HEK293 (cell line): Measurements from ENCODE around the gene IL16.

Experiments used
- CTCF ChIA-PET: fragments of 350-600 bp; formaldehyde crosslinking; extraction: SDS; loops from one replicate; lab custom pipeline; 2021; ENCODE audit warnings: antibody characterized with exemption; lab: Yijun Ruan, JAX
- POLR2A ChIA-PET: fragments of 300-600 bp; formaldehyde crosslinking; extraction: SDS; loops from one replicate; lab custom pipeline; 2020; ENCODE audit warnings: antibody characterized with exemption, inconsistent platforms; lab: Yijun Ruan, JAX
- H3K27ac ChIP-seq: fragments of 200-500 bp; sonication (Bioruptor generic); 2 replicates; pipeline ENCODE4 v1.5.1; 2014; ENCODE audit warnings: low read depth, low read length, control low read depth, inconsistent platforms; ENCODE audit errors: extremely low read depth
- H3K36me3 ChIP-seq, 2 experiments: fragments of 200-500 bp in 1 of 2; sonication (Bioruptor generic) in 1 of 2; 1 replicate in 1 of 2; 2 replicates in 1 of 2; pipeline ENCODE4 v1.5.1; 2014 to 2017; ENCODE audit warnings: inconsistent platforms in 2 of 2, low read length in 2 of 2; ENCODE audit not compliant: control insufficient read depth in 2 of 2, insufficient read depth in 1 of 2
- H3K4me1 ChIP-seq: fragments of 200-500 bp; sonication (Bioruptor generic); 2 replicates; pipeline ENCODE4 v1.5.1; 2014; ENCODE audit warnings: mild to moderate bottlenecking, low read length, inconsistent platforms; ENCODE audit not compliant: control insufficient read depth, insufficient read depth
- H3K4me3 ChIP-seq: 2 replicates; pipeline ENCODE4 v1.5.1; 2011; ENCODE audit warnings: low read depth, mild to moderate bottlenecking, control low read depth, low read length, moderate library complexity
- H3K9me3 ChIP-seq: fragments of 200-500 bp; sonication (Bioruptor generic); 2 replicates; pipeline ENCODE4 v1.5.1; 2014; ENCODE audit warnings: low read depth, low read length, inconsistent platforms; ENCODE audit not compliant: control insufficient read depth, insufficient read depth
- BCL11A ChIP-seq: fragments of 450-650 bp; formaldehyde crosslinking; IDR thresholded peaks from 2 replicates; pipeline ENCODE4 v1.5.1; 2016; ENCODE audit warnings: low read depth, missing biosample characterization, missing genetic modification characterization
- HOXA7 ChIP-seq: sonication (generic); formaldehyde crosslinking; IDR thresholded peaks from 2 replicates; pipeline ENCODE4 v1.8.1; 2022; ENCODE audit warnings: missing genetic modification reagents, borderline replicate concordance
- HOXC10 ChIP-seq: sonication (generic); formaldehyde crosslinking; IDR thresholded peaks from 2 replicates; pipeline ENCODE4 v1.8.1; 2023; ENCODE audit warnings: mild to moderate bottlenecking, missing genetic modification reagents
- KLF17 ChIP-seq: fragments of 450-650 bp; formaldehyde crosslinking; IDR thresholded peaks from 2 replicates; pipeline ENCODE4 v1.5.1; 2016; ENCODE audit warnings: missing biosample characterization, missing genetic modification characterization
- PRDM1 ChIP-seq: fragments of 450-650 bp; formaldehyde crosslinking; IDR thresholded peaks from 2 replicates; pipeline ENCODE4; 2016; ENCODE audit warnings: missing biosample characterization, missing genetic modification characterization
- SALL2 ChIP-seq: fragments of 450-650 bp; formaldehyde crosslinking; IDR thresholded peaks from 2 replicates; pipeline ENCODE4 v1.5.0; 2017; ENCODE audit warnings: missing biosample characterization, mild to moderate bottlenecking, missing genetic modification characterization, borderline replicate concordance
- ZFP69B ChIP-seq: fragments of 450-650 bp; formaldehyde crosslinking; IDR thresholded peaks from 2 replicates; pipeline ENCODE4 v1.5.1; 2016; ENCODE audit warnings: missing biosample characterization, missing genetic modification characterization
- ZNF2 ChIP-seq: fragments of 450-650 bp; formaldehyde crosslinking; IDR thresholded peaks from 2 replicates; pipeline ENCODE4 v1.5.1; 2016; ENCODE audit warnings: missing biosample characterization, missing genetic modification characterization
- ZNF214 ChIP-seq: fragments of 450-650 bp; formaldehyde crosslinking; IDR thresholded peaks from 2 replicates; pipeline ENCODE4 v1.5.1; 2017; ENCODE audit warnings: missing biosample characterization, mild to moderate bottlenecking, missing genetic modification characterization, borderline replicate concordance
- ZNF280D ChIP-seq: fragments of 450-650 bp; formaldehyde crosslinking; IDR thresholded peaks from 2 replicates; pipeline ENCODE4 v1.5.1; 2016; ENCODE audit warnings: missing biosample characterization, missing genetic modification characterization
- ZNF311 ChIP-seq: fragments of 450-650 bp; formaldehyde crosslinking; IDR thresholded peaks from 2 replicates; pipeline ENCODE4 v1.5.1; 2017; ENCODE audit warnings: missing biosample characterization, missing genetic modification characterization, borderline replicate concordance
- ZNF433 ChIP-seq: fragments of 450-650 bp; formaldehyde crosslinking; IDR thresholded peaks from 2 replicates; pipeline ENCODE4 v1.5.1; 2016; ENCODE audit warnings: missing biosample characterization, missing genetic modification characterization, low read depth
- ZNF518A ChIP-seq: fragments of 450-650 bp; formaldehyde crosslinking; conservative IDR thresholded peaks from 2 replicates; pipeline ENCODE4 v1.5.1; 2016; ENCODE audit warnings: low read depth, missing biosample characterization, missing genetic modification characterization
- ZNF626 ChIP-seq: fragments of 450-650 bp; sonication (Bioruptor Pico); formaldehyde crosslinking; IDR thresholded peaks from 2 replicates; pipeline ENCODE4 v1.5.1; 2018; ENCODE audit warnings: missing biosample characterization, missing genetic modification characterization, inconsistent platforms
- TF ChIP-seq, protein P1 (sequence below): fragments of 450-650 bp; formaldehyde crosslinking; IDR thresholded peaks from 2 replicates; pipeline ENCODE4 v1.5.1; 2016; ENCODE audit warnings: missing biosample characterization, missing genetic modification characterization
- TF ChIP-seq, protein P2 (sequence below): fragments of 450-650 bp; formaldehyde crosslinking; IDR thresholded peaks from 2 replicates; pipeline ENCODE4 v1.5.1; 2016; ENCODE audit warnings: missing biosample characterization, missing genetic modification characterization
- TF ChIP-seq, protein P3 (sequence below): fragments of 450-650 bp; formaldehyde crosslinking; IDR thresholded peaks from 2 replicates; pipeline ENCODE4 v1.5.1; 2016; ENCODE audit warnings: missing biosample characterization, missing genetic modification characterization, borderline replicate concordance

IL16 gene

DNA sequence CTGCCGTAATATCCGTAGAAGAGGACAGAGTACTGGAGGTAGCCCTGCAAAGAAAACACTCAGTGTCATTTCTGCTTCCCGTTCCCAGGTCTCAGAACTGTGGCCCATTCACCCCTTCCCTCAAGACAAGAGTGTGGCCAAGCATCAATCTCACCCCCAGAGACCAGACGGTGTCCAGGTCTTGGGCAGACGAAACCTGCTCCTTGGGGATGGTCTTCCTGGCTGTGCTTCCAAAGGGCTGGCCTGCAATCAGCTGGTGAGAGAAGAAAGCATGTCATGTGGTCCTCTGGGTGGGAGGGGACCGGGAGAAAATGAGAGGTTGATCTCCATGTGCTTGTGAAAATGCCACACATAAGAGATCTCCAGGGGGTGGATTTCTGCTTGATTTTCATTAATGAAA, 161.6 kb downstream of the IL16 start:
- Histone ChIP-seq H3K9me3 (no peaks in the 10 kb centered on the region), H3K4me1 (0 out of 2 replicates have a peak, but pooled peaks cover 3% of the 10 kb centered on the region), H3K36me3 (no peaks in the 10 kb centered on the region), H3K4me3 (no peak overlapping the region), H3K27ac (no peak overlapping the region)
- TF ChIP-seq HOXA7: no peak
- no peak for TF ChIP-seq ZNF214
- TF ChIP-seq ZNF2 (tag by site-specific recombination): no peak
- TF ChIP-seq ZNF518A (tag by site-specific recombination): no peak
- no peak for TF ChIP-seq SALL2
- no peak for TF ChIP-seq ZNF311
- TF ChIP-seq, protein P1, sequence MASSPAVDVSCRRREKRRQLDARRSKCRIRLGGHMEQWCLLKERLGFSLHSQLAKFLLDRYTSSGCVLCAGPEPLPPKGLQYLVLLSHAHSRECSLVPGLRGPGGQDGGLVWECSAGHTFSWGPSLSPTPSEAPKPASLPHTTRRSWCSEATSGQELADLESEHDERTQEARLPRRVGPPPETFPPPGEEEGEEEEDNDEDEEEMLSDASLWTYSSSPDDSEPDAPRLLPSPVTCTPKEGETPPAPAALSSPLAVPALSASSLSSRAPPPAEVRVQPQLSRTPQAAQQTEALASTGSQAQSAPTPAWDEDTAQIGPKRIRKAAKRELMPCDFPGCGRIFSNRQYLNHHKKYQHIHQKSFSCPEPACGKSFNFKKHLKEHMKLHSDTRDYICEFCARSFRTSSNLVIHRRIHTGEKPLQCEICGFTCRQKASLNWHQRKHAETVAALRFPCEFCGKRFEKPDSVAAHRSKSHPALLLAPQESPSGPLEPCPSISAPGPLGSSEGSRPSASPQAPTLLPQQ (tag by site-specific recombination): no peak
- POLR2A ChIA-PET: no interaction called here
- CTCF ChIA-PET: interaction anchor here (0.6 to 1.9 kb wide), 2 partner anchors 84 to 261 kb away, joined by 3 to 6 read pairs; no protein-coding TSS in a partner anchor

DNA sequence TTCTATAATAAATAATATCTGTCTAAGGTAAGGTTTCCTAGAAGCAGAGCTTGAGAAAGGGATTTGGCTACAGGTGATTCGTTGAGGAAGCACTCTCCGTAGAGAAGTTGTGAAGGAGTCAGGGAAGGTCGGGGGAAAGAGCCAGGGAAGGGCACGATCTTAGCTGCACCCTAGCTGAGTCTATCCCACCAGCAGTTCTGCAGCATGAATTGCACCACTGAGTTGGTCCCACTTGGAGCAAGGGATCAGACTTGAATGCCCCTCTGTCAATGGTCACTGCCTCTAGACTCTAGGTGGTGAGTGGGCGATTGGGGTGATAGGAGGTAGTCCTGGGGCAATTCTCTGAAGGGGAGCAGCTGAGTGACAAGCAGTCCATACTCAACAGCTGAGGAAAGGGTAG, 163.8 kb downstream of the IL16 start:
- Histone ChIP-seq H3K4me1 (0 out of 2 replicates have a peak, but pooled peaks cover 3% of the 10 kb centered on the region), H3K27ac (no peak overlapping the region), H3K4me3 (no peak overlapping the region), H3K9me3 (no peaks in the 10 kb centered on the region), H3K36me3 (no peaks in the 10 kb centered on the region)
- ChIA-PET CTCF (interaction anchor here (0.6 to 1.5 kb wide), 2 partner anchors 40 to 83 kb away, joined by 3 to 5 read pairs; no protein-coding TSS in a partner anchor), POLR2A (no interaction called here)
- TF ChIP-seq BCL11A (no peak), ZNF626 (tag by site-specific recombination) (no peak), ZFP69B (tag by site-specific recombination) (no peak), HOXC10 (CRISPR knock-in tag) (no peak), ZNF280D (tag by site-specific recombination) (no peak), KLF17 (tag by site-specific recombination) (no peak), ZNF433 (tag by site-specific recombination) (no peak), PRDM1 (no peak)
- TF ChIP-seq, protein P2, sequence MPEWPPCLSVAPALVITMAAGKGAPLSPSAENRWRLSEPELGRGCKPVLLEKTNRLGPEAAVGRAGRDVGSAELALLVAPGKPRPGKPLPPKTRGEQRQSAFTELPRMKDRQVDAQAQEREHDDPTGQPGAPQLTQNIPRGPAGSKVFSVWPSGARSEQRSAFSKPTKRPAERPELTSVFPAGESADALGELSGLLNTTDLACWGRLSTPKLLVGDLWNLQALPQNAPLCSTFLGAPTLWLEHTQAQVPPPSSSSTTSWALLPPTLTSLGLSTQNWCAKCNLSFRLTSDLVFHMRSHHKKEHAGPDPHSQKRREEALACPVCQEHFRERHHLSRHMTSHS (tag by site-specific recombination): no peak
- TF ChIP-seq, protein P3, sequence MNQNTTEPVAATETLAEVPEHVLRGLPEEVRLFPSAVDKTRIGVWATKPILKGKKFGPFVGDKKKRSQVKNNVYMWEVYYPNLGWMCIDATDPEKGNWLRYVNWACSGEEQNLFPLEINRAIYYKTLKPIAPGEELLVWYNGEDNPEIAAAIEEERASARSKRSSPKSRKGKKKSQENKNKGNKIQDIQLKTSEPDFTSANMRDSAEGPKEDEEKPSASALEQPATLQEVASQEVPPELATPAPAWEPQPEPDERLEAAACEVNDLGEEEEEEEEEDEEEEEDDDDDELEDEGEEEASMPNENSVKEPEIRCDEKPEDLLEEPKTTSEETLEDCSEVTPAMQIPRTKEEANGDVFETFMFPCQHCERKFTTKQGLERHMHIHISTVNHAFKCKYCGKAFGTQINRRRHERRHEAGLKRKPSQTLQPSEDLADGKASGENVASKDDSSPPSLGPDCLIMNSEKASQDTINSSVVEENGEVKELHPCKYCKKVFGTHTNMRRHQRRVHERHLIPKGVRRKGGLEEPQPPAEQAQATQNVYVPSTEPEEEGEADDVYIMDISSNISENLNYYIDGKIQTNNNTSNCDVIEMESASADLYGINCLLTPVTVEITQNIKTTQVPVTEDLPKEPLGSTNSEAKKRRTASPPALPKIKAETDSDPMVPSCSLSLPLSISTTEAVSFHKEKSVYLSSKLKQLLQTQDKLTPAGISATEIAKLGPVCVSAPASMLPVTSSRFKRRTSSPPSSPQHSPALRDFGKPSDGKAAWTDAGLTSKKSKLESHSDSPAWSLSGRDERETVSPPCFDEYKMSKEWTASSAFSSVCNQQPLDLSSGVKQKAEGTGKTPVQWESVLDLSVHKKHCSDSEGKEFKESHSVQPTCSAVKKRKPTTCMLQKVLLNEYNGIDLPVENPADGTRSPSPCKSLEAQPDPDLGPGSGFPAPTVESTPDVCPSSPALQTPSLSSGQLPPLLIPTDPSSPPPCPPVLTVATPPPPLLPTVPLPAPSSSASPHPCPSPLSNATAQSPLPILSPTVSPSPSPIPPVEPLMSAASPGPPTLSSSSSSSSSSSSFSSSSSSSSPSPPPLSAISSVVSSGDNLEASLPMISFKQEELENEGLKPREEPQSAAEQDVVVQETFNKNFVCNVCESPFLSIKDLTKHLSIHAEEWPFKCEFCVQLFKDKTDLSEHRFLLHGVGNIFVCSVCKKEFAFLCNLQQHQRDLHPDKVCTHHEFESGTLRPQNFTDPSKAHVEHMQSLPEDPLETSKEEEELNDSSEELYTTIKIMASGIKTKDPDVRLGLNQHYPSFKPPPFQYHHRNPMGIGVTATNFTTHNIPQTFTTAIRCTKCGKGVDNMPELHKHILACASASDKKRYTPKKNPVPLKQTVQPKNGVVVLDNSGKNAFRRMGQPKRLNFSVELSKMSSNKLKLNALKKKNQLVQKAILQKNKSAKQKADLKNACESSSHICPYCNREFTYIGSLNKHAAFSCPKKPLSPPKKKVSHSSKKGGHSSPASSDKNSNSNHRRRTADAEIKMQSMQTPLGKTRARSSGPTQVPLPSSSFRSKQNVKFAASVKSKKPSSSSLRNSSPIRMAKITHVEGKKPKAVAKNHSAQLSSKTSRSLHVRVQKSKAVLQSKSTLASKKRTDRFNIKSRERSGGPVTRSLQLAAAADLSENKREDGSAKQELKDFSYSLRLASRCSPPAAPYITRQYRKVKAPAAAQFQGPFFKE (tag by site-specific recombination): no peak
